Fibroblast of skin of abdomen (primary cell): ENCODE data around the gene MGMT.

Experiments
- DNase-seq: peaks from one replicate; pipeline ENCODE4 v3.0.0-alpha.2; 2013

MGMT gene

DNA sequence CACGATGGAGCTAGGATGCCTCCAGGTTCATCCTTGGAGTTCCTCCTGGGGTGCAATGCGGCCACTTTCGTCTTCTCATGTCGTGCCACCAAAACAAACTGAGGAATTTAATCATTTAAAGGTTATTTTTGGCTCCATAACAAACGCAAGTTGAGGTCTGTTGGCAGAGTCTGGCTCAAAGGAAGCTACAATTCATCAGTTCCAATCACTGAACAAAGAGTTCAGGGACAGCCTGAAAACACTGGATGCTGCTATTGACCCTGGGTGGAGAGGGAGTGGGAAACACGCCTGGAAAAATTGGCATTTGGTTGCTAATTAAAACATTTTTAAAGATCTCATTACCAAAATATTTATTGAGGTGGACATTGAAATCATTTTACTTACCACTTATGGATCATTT lies 11.4 kb upstream of the MGMT start:
- no peak for DNase-seq

- no peak for DNase-seq
Measured at GRCh38 chr10:129459762-129460539, 7.1 kb upstream of the MGMT start.

- DNase-seq, result no peak
Measured at GRCh38 chr10:129462257-129462795, 4.7 kb upstream of the MGMT start.

GRCh38 chr10:129464251-129464650 lies 2.8 kb upstream of the MGMT start:
- DNase-seq, result no peak

DNA sequence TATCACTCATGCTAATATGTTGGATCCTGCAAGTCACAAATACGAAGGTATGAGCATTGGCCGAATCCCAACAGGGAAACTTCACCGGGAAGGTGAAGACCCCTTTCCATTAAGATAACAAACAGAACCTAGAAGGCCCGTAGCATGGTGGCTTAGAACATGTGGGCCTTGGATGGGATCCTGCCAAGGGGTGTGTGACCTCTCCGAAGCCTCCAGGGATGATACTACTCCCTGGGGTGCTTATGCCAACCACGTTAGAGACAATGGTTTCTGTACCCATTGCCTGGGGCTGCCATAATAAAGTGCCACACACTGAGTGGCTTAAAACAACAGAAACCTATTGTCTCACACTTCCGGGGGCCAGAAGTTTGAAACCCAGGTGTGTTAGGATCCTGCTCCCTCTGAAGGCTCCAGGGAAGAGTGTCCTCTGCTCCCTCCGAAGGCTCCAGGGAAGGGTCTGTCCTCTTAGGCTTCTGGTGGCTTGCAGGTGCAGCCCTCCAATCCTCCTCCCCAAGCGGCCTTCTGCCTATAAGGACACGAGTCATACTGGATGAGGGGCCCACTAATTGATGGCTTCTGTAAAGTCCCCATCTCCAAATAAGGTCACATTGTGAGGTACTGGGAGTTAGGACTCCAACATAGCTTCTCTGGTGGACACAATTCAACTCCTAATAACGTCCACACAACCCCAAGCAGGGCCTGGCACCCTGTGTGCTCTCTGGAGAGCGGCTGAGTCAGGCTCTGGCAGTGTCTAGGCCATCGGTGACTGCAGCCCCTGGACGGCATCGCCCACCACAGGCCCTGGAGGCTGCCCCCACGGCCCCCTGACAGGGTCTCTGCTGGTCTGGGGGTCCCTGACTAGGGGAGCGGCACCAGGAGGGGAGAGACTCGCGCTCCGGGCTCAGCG lies 992 bp upstream of the MGMT start:
- no peak for DNase-seq

DNA sequence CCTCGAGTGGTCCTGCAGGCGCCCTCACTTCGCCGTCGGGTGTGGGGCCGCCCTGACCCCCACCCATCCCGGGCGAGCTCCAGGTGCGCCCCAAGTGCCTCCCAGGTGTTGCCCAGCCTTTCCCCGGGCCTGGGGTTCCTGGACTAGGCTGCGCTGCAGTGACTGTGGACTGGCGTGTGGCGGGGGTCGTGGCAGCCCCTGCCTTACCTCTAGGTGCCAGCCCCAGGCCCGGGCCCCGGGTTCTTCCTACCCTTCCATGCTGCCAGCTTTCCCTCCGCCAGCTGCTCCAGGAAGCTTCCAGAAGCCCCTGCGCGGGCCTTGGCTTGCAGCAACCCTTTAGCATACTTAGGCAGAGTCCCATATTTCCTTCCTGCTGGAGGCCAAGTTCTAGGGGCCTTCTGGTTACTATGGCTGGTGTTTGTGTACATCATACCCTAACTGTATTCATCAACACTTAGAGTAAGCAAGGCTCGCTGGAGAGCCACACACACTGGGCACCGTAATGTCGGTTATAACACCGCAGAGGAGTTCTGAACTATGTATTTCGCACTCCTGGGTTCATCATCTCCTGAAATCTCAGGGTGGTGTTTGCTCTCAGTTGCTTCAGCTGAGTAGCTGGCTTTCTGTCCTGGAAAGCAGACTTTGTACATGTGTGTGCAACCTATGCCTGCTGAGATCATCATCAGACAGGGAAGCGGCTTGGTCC lies 471 bp downstream of the MGMT start:
- peak; percentile 14 for DNase-seq

GRCh38 chr10:129468187-129468586 lies 1.1 kb downstream of the MGMT start:
- DNase-seq, result no peak

DNA sequence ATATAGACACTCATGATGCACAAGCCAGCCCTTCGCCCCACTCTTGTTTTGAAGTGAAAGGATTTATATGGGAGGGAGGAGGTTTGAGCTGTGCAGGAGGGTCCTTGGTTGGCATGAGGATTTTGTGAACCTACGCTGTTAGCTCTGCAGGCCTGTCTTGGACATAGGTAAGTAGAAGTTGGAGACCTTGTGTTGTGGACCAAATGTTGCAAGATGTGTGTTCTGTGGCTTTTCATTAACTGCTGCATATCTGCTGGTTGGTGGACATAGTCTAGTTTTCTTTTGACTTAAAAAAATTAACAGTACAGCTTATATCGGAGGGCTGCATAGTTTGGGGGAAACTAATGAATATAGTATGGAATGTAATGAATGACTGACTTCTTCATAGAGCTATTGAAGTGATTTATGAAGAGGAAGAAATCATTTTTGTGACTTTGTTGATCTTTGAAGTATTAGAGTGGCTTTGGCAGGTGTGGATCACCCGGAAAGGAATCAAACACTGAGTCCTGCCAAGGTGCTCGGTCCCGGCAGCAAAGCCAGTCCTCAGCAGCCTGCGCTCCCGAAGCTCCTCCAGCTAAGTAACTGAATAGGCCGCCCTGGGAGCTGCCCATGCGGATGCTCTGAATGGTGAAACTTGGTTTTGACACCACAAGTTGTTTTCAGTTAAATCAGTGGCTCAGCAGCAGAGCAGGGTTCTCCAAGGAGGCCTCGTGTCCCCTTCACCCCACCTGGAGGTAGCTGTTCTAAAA lies 3.2 kb downstream of the MGMT start:
- no peak for DNase-seq

- DNase-seq, result no peak
Measured at GRCh38 chr10:129471447-129472175, 4.6 kb downstream of the MGMT start.

- DNase-seq, result no peak
Measured at GRCh38 chr10:129472696-129473555, 5.9 kb downstream of the MGMT start.

GRCh38 chr10:129474642-129475041 lies 7.6 kb downstream of the MGMT start:
- no peak for DNase-seq

- no peak for DNase-seq
Measured at GRCh38 chr10:129476431-129476830, 9.4 kb downstream of the MGMT start.

GRCh38 chr10:129477051-129477450 lies 10.0 kb downstream of the MGMT start:
- no peak for DNase-seq

DNA sequence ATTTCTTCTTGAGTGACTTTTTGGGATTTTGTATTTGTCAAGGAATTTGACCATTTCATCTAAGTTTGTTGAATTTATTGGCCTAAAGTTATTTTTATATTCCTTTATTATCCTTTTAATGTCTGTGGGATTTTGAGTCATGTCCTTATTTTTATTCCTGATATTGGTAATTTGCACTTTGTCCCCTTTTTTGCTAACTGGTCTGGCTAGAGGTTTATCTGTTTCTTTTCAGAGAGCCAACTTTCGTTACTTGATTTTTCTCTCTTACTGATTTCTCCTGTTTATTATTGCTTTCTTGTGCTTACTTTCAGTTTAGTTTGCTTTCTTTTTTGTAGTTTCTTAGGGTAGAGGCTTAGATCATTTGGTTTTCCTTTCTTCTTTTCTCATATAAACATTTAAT lies 14.6 kb downstream of the MGMT start:
- DNase-seq, result no peak

DNA sequence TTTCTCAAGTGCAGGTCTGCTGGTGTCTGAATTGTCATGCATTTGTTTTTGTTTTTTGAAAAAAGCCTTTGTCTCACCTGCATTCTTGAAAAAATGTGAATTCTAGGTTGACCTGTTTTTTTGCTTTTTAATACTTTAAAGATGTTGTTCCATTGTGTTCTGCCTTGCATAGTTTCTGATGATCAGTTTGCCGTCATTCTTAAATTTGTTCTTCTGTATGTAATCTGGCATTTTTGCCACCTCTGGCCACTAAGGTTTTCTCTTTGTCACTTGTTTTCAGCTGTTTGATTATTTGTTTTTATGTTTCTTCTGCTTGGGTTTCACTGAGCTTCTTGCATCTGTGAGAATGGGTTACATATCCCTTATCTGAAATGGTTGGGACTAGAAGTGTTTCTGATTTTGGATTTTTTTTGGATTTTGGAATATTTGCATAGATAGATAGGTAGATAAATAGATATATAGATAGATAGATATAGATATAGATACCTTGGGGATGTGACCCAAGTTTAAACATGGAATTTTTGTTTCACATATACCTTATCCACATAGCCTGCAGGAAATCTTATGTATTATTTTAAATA lies 16.5 kb downstream of the MGMT start:
- DNase-seq, result no peak

DNA sequence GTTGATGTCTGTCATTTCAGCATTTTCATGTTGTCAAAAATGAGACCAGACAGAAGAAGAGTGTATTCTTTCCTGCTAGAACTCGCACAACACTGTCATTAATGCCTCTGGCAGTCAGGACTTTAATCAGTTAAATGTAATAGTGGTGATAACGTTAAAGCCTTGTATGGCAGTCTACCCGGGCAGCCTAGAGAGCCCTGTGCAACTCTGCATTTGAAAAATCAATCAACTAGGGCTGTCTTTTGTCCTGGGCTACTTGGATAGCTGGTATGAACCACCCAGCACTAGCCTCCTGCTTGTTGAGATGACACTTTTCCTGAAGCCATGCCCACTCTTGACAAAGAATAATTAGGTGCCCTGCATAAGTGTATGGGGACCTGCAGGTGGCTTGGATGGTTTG lies 19.8 kb downstream of the MGMT start:
- no peak for DNase-seq

DNA sequence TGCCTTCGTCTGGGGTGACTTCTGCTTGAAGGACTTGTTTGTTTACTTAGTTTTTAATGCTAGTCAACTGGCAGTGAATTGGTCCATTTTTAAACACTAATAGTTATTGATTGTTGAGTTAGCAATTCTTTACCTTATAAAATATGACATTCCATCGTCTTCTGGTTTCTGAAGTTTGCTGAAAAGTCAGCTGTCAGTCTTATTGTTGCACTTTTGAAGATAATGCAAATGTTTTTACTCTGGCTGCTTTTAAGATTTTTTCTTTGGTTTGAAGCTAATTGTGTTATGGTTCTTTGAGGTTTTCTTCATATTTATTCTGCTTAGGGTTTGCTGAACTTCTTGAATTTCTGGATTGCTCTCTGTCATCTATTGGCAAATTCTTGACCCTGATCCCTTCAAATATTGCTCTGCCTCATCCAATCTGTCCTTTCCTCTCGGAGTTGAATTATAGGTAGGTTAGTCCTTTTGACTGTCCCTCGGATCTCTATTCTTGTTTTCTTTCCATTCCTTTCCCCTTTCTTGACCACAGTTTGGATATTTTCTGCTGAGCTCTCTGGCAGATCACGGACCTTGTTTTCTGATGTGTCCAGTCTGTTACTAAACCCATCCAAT lies 24.2 kb downstream of the MGMT start:
- no peak for DNase-seq

GRCh38 chr10:129494176-129494575 lies 27.1 kb downstream of the MGMT start:
- DNase-seq, result no peak

- DNase-seq, result no peak
Measured at GRCh38 chr10:129494740-129495139, 27.7 kb downstream of the MGMT start.

GRCh38 chr10:129495256-129495655 lies 28.2 kb downstream of the MGMT start:
- no peak for DNase-seq
